ENCODE measurements around the gene DNAH6. TPM values are rescaled to one million over a fixed set of nuclear protein-coding genes. Genes with fewer than 3 reads are reported as not detected.
A peak's percentile ranks its signal among the peaks of the same experiment; 100 is the strongest.

Gene DNAH6
- polyA plus RNA-seq, 3 donors: 0.04 TPM; not detected in 2

GRCh38 chr2:84748341-84748740 is 232.0 kb downstream of the DNAH6 start:
- H3K79me2 ChIP-seq (ENCODE audit: insufficient read depth, low read length): no peaks in the 10 kb centered on the region
- H3K27ac ChIP-seq (ENCODE audit: low read depth in 1 of 2, low read length in 2 of 2): no peak overlapping the region
- peaks cover 0 to 4% of the 10 kb centered on the region in 2 donors for H3K9me3 ChIP-seq (replicated peaks in 1 of 2; ENCODE audit: control insufficient read depth in 1 of 2, insufficient read depth in 1 of 2, low read length in 2 of 2)
- no peak for DNase-seq
- peaks cover 1% of the 10 kb centered on the region for H3K4me1 Mint-ChIP-seq
- no peak overlapping the region for H3K4me2 ChIP-seq (replicated peaks; ENCODE audit: extremely low read depth, low read length, poor library complexity, severe bottlenecking)
- no peaks in the 10 kb centered on the region for H3K27me3 ChIP-seq (ENCODE audit: control insufficient read depth in 2 of 2, insufficient read depth in 2 of 2, low read length in 2 of 2)
- TF ChIP-seq, protein P1, sequence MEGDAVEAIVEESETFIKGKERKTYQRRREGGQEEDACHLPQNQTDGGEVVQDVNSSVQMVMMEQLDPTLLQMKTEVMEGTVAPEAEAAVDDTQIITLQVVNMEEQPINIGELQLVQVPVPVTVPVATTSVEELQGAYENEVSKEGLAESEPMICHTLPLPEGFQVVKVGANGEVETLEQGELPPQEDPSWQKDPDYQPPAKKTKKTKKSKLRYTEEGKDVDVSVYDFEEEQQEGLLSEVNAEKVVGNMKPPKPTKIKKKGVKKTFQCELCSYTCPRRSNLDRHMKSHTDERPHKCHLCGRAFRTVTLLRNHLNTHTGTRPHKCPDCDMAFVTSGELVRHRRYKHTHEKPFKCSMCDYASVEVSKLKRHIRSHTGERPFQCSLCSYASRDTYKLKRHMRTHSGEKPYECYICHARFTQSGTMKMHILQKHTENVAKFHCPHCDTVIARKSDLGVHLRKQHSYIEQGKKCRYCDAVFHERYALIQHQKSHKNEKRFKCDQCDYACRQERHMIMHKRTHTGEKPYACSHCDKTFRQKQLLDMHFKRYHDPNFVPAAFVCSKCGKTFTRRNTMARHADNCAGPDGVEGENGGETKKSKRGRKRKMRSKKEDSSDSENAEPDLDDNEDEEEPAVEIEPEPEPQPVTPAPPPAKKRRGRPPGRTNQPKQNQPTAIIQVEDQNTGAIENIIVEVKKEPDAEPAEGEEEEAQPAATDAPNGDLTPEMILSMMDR (IDR thresholded peaks at IDR 0.05): no peak
- H3K4me3 ChIP-seq (replicated peaks in 1 of 3; ENCODE audit: low read depth in 2 of 3, low read length in 3 of 3): no peak overlapping the region
- H3K27ac Mint-ChIP-seq: no peak overlapping the region
- no peaks in the 10 kb centered on the region for H3K36me3 ChIP-seq (replicated peaks in 1 of 2; ENCODE audit: control insufficient read depth in 1 of 2, insufficient read depth in 2 of 2, low read length in 2 of 2)
- H3K4me1 ChIP-seq (ENCODE audit: control insufficient read depth in 1 of 2, insufficient read depth in 2 of 2, low read length in 2 of 2): no peaks in the 10 kb centered on the region
- no peaks in the 10 kb centered on the region for H3K36me3 Mint-ChIP-seq
- no peaks in the 10 kb centered on the region for H4K20me1 ChIP-seq (ENCODE audit: insufficient read depth, low read length)
- peaks cover 0 to 3% (median 1%) of the 10 kb centered on the region in 3 donors for H3K27me3 Mint-ChIP-seq (ENCODE audit: low read depth in 3 of 3)
- peaks cover 0 to 4% (median 0%) of the 10 kb centered on the region in 7 donors for H3K9me3 Mint-ChIP-seq
- H3K4me3 Mint-ChIP-seq: no peak overlapping the region
- intact Hi-C loops (cut with micrococcal nuclease): no loop called here
- no peak overlapping the region for H2AFZ ChIP-seq (ENCODE audit: insufficient read depth, low read depth, low read length, poor library complexity, severe bottlenecking)
- no peak overlapping the region for H3K9ac ChIP-seq (ENCODE audit: insufficient read depth, low read length, poor library complexity, severe bottlenecking)

DNA sequence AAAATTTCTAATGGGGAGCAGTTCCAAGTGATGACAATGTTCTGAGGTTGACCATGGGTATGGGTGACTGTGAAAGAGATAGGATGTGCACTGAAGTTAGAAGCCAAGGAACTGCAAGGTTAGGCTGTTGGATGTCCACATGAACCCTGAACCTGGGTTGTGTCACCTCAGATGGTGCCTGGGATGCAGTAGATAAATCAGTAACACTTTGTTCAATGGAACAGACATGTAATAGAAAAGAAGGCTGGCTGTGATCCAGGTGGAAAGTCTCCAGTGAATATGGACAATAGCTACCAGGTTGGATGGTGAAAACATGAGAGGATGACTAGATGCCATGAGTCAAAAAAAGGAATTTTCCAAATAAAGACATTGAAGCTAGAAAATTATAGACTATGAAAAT is 233.1 kb downstream of the DNAH6 start:
- Mint-ChIP-seq H3K27me3 (ENCODE audit: low read depth in 3 of 3) (peaks cover 0 to 3% (median 0%) of the 10 kb centered on the region in 3 donors), H3K9me3 (peaks cover 0 to 4% (median 2%) of the 10 kb centered on the region in 7 donors), H3K36me3 (no peaks in the 10 kb centered on the region), H3K4me1 (peaks cover 1% of the 10 kb centered on the region), H3K4me3 (no peak overlapping the region), H3K27ac (peak overlapping the region in 1 of 7 donors; percentile 58)
- no peak for DNase-seq
- Histone ChIP-seq H3K4me1 (ENCODE audit: control insufficient read depth in 1 of 2, insufficient read depth in 2 of 2, low read length in 2 of 2) (no peaks in the 10 kb centered on the region), H2AFZ (ENCODE audit: insufficient read depth, low read depth, low read length, poor library complexity, severe bottlenecking) (no peak overlapping the region), H3K9me3 (replicated peaks in 1 of 2; ENCODE audit: control insufficient read depth in 1 of 2, insufficient read depth in 1 of 2, low read length in 2 of 2) (peaks cover 0 to 4% of the 10 kb centered on the region in 2 donors), H3K27ac (ENCODE audit: low read depth in 1 of 2, low read length in 2 of 2) (no peak overlapping the region), H3K27me3 (ENCODE audit: control insufficient read depth in 2 of 2, insufficient read depth in 2 of 2, low read length in 2 of 2) (no peaks in the 10 kb centered on the region), H3K79me2 (ENCODE audit: insufficient read depth, low read length) (no peaks in the 10 kb centered on the region), H3K36me3 (replicated peaks in 1 of 2; ENCODE audit: control insufficient read depth in 1 of 2, insufficient read depth in 2 of 2, low read length in 2 of 2) (no peaks in the 10 kb centered on the region), H4K20me1 (ENCODE audit: insufficient read depth, low read length) (no peaks in the 10 kb centered on the region), H3K4me3 (replicated peaks in 1 of 3; ENCODE audit: low read depth in 2 of 3, low read length in 3 of 3) (no peak overlapping the region), H3K9ac (ENCODE audit: insufficient read depth, low read length, poor library complexity, severe bottlenecking) (no peak overlapping the region), H3K4me2 (replicated peaks; ENCODE audit: extremely low read depth, low read length, poor library complexity, severe bottlenecking) (no peak overlapping the region)
- TF ChIP-seq, protein P1 (IDR thresholded peaks at IDR 0.05): no peak
- intact Hi-C loops (cut with micrococcal nuclease): no loop called here
